H9 (cell line): Measurements from ENCODE around the gene CLIP4. TPM values are rescaled to one million over a fixed set of nuclear protein-coding genes. Genes with fewer than 3 reads are reported as not detected.

Experiments
- DNase-seq: peaks from one replicate; pipeline ENCODE4 v3.0.0-alpha.2; 2017
- H2AFZ ChIP-seq: one replicate; pipeline ENCODE4 v1.6.1; 2013; ENCODE audit warnings: mild to moderate bottlenecking, low read length, control low read depth, moderate library complexity
- H2AK5ac ChIP-seq: 2 replicates; pipeline ENCODE4 v1.6.1; 2013; ENCODE audit warnings: low read length, control low read depth, mixed read lengths; ENCODE audit not compliant: insufficient read length
- H2BK120ac ChIP-seq: one replicate; pipeline ENCODE4 v1.6.1; 2013; ENCODE audit warnings: low read depth, mild to moderate bottlenecking, low read length, control low read depth, inconsistent platforms; ENCODE audit not compliant: poor library complexity, severe bottlenecking
- H2BK12ac ChIP-seq: 2 replicates; pipeline ENCODE4 v1.6.1; 2013; ENCODE audit warnings: low read length, control low read depth, mixed read lengths, low read depth; ENCODE audit not compliant: insufficient read length
- H2BK15ac ChIP-seq: 2 replicates; pipeline ENCODE4 v1.6.1; 2013; ENCODE audit warnings: low read depth, low read length, control low read depth
- H2BK20ac ChIP-seq: one replicate; pipeline ENCODE4 v1.6.1; 2013; ENCODE audit warnings: low read depth, mild to moderate bottlenecking, low read length, control low read depth, inconsistent platforms; ENCODE audit not compliant: poor library complexity, severe bottlenecking
- H2BK5ac ChIP-seq: 2 replicates; pipeline ENCODE4 v1.6.1; 2013; ENCODE audit warnings: low read length, control low read depth, mixed read lengths; ENCODE audit not compliant: insufficient read length
- H3K14ac ChIP-seq: 2 replicates; pipeline ENCODE4 v1.6.1; 2013; ENCODE audit warnings: low read length, control low read depth; ENCODE audit not compliant: insufficient read depth
- H3K18ac ChIP-seq: 2 replicates; pipeline ENCODE4 v1.6.1; 2013; ENCODE audit warnings: low read depth, mild to moderate bottlenecking, mixed read lengths, low read length, control low read depth; ENCODE audit not compliant: insufficient read length
- H3K23ac ChIP-seq: 2 replicates; pipeline ENCODE4 v1.6.1; 2013; ENCODE audit warnings: low read length, control low read depth, mixed read lengths, low read depth; ENCODE audit not compliant: insufficient read length
- H3K23me2 ChIP-seq: 2 replicates; pipeline ENCODE4 v1.6.1; 2013; ENCODE audit warnings: low read depth, mild to moderate bottlenecking, mixed read lengths, low read length, control low read depth; ENCODE audit not compliant: insufficient read length, poor library complexity, severe bottlenecking
- H3K27ac ChIP-seq: 2 replicates; pipeline ENCODE4 v1.5.1; 2013; ENCODE audit warnings: low read length, control low read depth, mixed read lengths, low read depth; ENCODE audit not compliant: insufficient read length
- H3K27me3 ChIP-seq: 2 replicates; pipeline ENCODE4 v1.6.1; 2013; ENCODE audit warnings: low read length, control low read depth, inconsistent platforms; ENCODE audit not compliant: insufficient read depth
- H3K4ac ChIP-seq: 2 replicates; pipeline ENCODE4 v1.6.1; 2013; ENCODE audit warnings: low read depth, mild to moderate bottlenecking, control low read depth, inconsistent platforms, low read length, moderate library complexity
- H3K4me1 ChIP-seq: 2 replicates; pipeline ENCODE4 v1.6.1; 2013; ENCODE audit warnings: low read length, control low read depth, inconsistent platforms; ENCODE audit not compliant: insufficient read depth
- H3K4me2 ChIP-seq: 2 replicates; pipeline ENCODE4 v1.6.1; 2013; ENCODE audit warnings: low read length, control low read depth, mixed read lengths; ENCODE audit not compliant: insufficient read length, insufficient read depth
- H3K56ac ChIP-seq: 2 replicates; pipeline ENCODE4 v1.6.1; 2013; ENCODE audit warnings: low read depth, mild to moderate bottlenecking, mixed read lengths, low read length, control low read depth; ENCODE audit not compliant: insufficient read length
- H3K79me1 ChIP-seq: 2 replicates; pipeline ENCODE4 v1.6.1; 2013; ENCODE audit warnings: low read depth, mild to moderate bottlenecking, moderate library complexity, low read length, control low read depth, inconsistent platforms; ENCODE audit not compliant: insufficient read depth, poor library complexity, severe bottlenecking
- H3K79me2 ChIP-seq: 2 replicates; pipeline ENCODE4 v1.6.1; 2013; ENCODE audit warnings: low read length, control low read depth, inconsistent platforms; ENCODE audit not compliant: insufficient read depth
- H3K9ac ChIP-seq: 2 replicates; pipeline ENCODE4 v1.6.1; 2013; ENCODE audit warnings: low read length, control low read depth, mixed read lengths; ENCODE audit not compliant: insufficient read length; ENCODE audit errors: extremely low read depth
- H3K9me3 ChIP-seq: one replicate; pipeline ENCODE4 v1.6.1; 2013; ENCODE audit warnings: low read depth, low read length, inconsistent platforms; ENCODE audit not compliant: control insufficient read depth
- H3T11ph ChIP-seq: one replicate; pipeline ENCODE4 v1.6.1; 2013; ENCODE audit warnings: mild to moderate bottlenecking, low read length, control low read depth, inconsistent platforms
- H4K20me1 ChIP-seq: one replicate; pipeline ENCODE4 v1.6.1; 2013; ENCODE audit not compliant: control insufficient read depth, insufficient read length, insufficient read depth
- H4K5ac ChIP-seq: 2 replicates; pipeline ENCODE4 v1.6.1; 2013; ENCODE audit warnings: low read depth, mild to moderate bottlenecking, mixed read lengths, low read length, control low read depth; ENCODE audit not compliant: insufficient read length
- H4K8ac ChIP-seq: replicated peaks from 2 replicates; pipeline ENCODE4 v1.6.1; 2013; ENCODE audit warnings: low read length, control low read depth, mixed read lengths, low read depth; ENCODE audit not compliant: insufficient read length
- H4K91ac ChIP-seq: 2 replicates; pipeline ENCODE4 v1.6.1; 2013; ENCODE audit warnings: low read depth, mild to moderate bottlenecking, moderate library complexity, mixed read lengths, low read length, control low read depth; ENCODE audit not compliant: insufficient read length
- H3K27ac Mint-ChIP-seq, 3 experiments: 2 replicates in 2 of 3; 3 replicates in 1 of 3; pipeline ENCODE4 v1.8.0; 2020 to 2021; ENCODE audit warnings: mixed read lengths in 3 of 3, mild to moderate bottlenecking in 1 of 3, moderate library complexity in 1 of 3
- H3K27me3 Mint-ChIP-seq: 2 replicates; pipeline ENCODE4 v1.8.0; 2021; ENCODE audit warnings: low read depth, mild to moderate bottlenecking, moderate library complexity, mixed read lengths
- H3K36me3 Mint-ChIP-seq, 3 experiments: 2 replicates in 2 of 3; 3 replicates in 1 of 3; pipeline ENCODE4 v1.8.0; 2020 to 2021; ENCODE audit warnings: low read depth in 3 of 3, mixed read lengths in 3 of 3; ENCODE audit not compliant: insufficient read depth in 1 of 3
- H3K4me1 Mint-ChIP-seq, 2 experiments: 2 replicates each; pipeline ENCODE4 v1.8.0; 2020; ENCODE audit warnings: mixed read lengths in 2 of 2
- H3K4me3 Mint-ChIP-seq, 2 experiments: 2 replicates in 1 of 2; 3 replicates in 1 of 2; pipeline ENCODE4 v1.8.0; 2020 to 2021; ENCODE audit warnings: mild to moderate bottlenecking in 2 of 2, mixed read lengths in 2 of 2, moderate library complexity in 1 of 2
- H3K9me3 Mint-ChIP-seq, 2 experiments: 2 replicates in 1 of 2; 3 replicates in 1 of 2; pipeline ENCODE4 v1.8.0; 2020; ENCODE audit warnings: mild to moderate bottlenecking in 2 of 2, mixed read lengths in 2 of 2, moderate library complexity in 1 of 2
- WGBS: extraction: QIAGEN DNeasy Blood & Tissue Kit; methylation state at CpG from one replicate; pipeline ENCODE4 v1.1.7; 2013; ENCODE audit warnings: missing lambda C conversion rate, low lambda C conversion rate, mixed read lengths; ENCODE audit not compliant: insufficient read length; ENCODE audit errors: extremely low coverage; 5-methylcytosine and 5-hydroxymethylcytosine counted together
- total RNA-seq: library from RNA; stranded (reverse); gene quantifications from 2 replicates; pipeline ENCODE4 v1.2.1, GENCODE V29; 2021
- TF ChIP-seq, protein P1 (sequence below): fragments of 200-600 bp; sonication (generic); conservative IDR thresholded peaks from 3 replicates; pipeline ENCODE4 v1.8.0; 2021; ENCODE audit warnings: antibody characterized with exemption, mild to moderate bottlenecking

CLIP4 gene
- total RNA-seq, 1 experiment from 2014 or later, result 0.66 TPM

- H3K79me2 ChIP-seq, result no peaks in the 10 kb centered on the region
- H3K36me3 Mint-ChIP-seq, result no peaks in the 10 kb centered on the region
- H3K23ac ChIP-seq, result no peak overlapping the region
- H4K5ac ChIP-seq, result no peak overlapping the region
- H3T11ph ChIP-seq, result no peak overlapping the region
- H3K14ac ChIP-seq, result no peak overlapping the region
- H2BK12ac ChIP-seq, result no peak overlapping the region
- no peak overlapping the region for H2BK15ac ChIP-seq
- H3K27ac ChIP-seq, result no peak overlapping the region
- no peaks in the 10 kb centered on the region for H3K9me3 ChIP-seq
- no peak overlapping the region for H2BK5ac ChIP-seq
- no peak overlapping the region for H3K9ac ChIP-seq
- no peak overlapping the region for H2BK120ac ChIP-seq
- no peaks in the 10 kb centered on the region; a peak in 1 of 5 replicates for H3K9me3 Mint-ChIP-seq
- no peaks in the 10 kb centered on the region for H4K20me1 ChIP-seq
- no peak overlapping the region for H2BK20ac ChIP-seq
- TF ChIP-seq, protein P1, sequence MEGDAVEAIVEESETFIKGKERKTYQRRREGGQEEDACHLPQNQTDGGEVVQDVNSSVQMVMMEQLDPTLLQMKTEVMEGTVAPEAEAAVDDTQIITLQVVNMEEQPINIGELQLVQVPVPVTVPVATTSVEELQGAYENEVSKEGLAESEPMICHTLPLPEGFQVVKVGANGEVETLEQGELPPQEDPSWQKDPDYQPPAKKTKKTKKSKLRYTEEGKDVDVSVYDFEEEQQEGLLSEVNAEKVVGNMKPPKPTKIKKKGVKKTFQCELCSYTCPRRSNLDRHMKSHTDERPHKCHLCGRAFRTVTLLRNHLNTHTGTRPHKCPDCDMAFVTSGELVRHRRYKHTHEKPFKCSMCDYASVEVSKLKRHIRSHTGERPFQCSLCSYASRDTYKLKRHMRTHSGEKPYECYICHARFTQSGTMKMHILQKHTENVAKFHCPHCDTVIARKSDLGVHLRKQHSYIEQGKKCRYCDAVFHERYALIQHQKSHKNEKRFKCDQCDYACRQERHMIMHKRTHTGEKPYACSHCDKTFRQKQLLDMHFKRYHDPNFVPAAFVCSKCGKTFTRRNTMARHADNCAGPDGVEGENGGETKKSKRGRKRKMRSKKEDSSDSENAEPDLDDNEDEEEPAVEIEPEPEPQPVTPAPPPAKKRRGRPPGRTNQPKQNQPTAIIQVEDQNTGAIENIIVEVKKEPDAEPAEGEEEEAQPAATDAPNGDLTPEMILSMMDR, result no peak
- no peaks in the 10 kb centered on the region for H3K79me1 ChIP-seq
- H3K27ac Mint-ChIP-seq, result no peak overlapping the region
- no peak for DNase-seq
- H3K56ac ChIP-seq, result no peak overlapping the region
- H4K8ac ChIP-seq, result no peak overlapping the region
- peaks cover 4% of the 10 kb centered on the region for H3K23me2 ChIP-seq
- H3K18ac ChIP-seq, result no peak overlapping the region
- no peak overlapping the region for H4K91ac ChIP-seq
- H2AFZ ChIP-seq, result no peak overlapping the region
- H3K4me2 ChIP-seq, result no peak overlapping the region
- H3K4me1 ChIP-seq, result no peaks in the 10 kb centered on the region
- no peak overlapping the region for H3K4ac ChIP-seq
- no CpG with 5 or more reads among the region's 5 CpGs for WGBS
- H2AK5ac ChIP-seq, result no peak overlapping the region
- H3K27me3 Mint-ChIP-seq, result peaks cover 73% of the 10 kb centered on the region
- H3K27me3 ChIP-seq, result peaks cover 31% of the 10 kb centered on the region; the same call in 1 of the 2 replicates
- no peak overlapping the region for H3K4me3 Mint-ChIP-seq
- peaks cover 3 to 9% of the 10 kb centered on the region in 2 experiments for H3K4me1 Mint-ChIP-seq
Measured at GRCh38 chr2:29113027-29113686, 2.1 kb upstream of the CLIP4 start.
